ENCODE data around the gene FXYD3. TPM values are rescaled to one million over a fixed set of nuclear protein-coding genes. Genes with fewer than 3 reads are reported as not detected.

Gene FXYD3
- total and polyA plus RNA-seq, 2 experiments from 2014 or later = 0.81 TPM; not detected in 1

DNA sequence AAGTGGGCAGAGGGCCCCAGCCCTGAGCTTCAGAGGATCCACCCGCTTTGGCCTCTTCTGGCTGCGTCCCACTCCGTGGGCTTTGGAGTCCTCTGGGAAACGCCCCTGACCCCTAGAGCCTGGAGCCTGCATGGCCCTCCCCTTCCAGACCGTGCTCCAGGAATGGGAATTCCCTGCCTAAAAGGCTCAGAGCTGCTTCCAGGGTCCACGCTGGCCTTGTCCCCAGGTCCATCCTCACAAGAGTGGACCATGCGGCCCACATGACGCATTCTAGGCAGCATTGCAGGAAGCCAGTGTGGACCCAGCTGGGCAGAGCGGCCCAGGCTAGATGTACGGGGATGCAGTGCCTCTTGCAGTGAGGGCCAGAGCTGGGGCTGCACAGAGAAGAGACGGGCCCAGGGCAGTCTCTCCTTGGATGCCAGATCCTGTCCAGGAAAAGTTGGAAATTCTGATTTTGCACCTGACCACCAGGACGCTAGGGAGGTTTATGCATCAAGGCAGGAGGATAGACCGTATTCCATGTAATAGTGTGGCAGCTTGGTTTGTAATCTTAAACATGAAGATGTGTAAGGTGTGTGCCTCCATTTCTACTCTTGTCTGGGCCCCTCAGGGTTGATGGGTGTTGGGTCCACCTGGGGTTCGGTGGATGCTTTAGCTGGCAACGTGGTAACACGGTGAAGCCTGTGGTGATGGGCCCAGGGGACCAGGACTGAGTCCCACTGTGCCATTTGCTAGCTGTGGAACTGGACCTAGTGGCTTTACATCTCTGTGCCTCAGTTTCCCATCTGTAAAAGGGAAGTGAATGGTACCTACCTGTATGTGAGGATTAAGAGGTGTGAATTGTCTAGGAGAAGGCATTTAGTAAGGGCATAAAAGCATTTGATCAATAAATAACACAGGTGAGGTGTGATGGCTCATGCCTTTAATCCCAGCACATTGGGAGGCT, 14.8 kb upstream of the FXYD3 start:
- Histone ChIP-seq H3K4me1 (ENCODE audit: insufficient read depth) (no peaks in the 10 kb centered on the region; the same call in 1 of the 2 replicates), H3K4me3 (no peak overlapping the region), H3F3A (replicated peaks; ENCODE audit: low read depth) (0 out of 2 replicates have a peak, but pooled peaks cover 3% of the 10 kb centered on the region), H4K20me1 (replicated peaks; ENCODE audit: insufficient read depth) (no peaks in the 10 kb centered on the region), H3K36me3 (ENCODE audit: insufficient read depth) (no peaks in the 10 kb centered on the region), H3K4me2 (no peak overlapping the region), H3K79me2 (replicated peaks; ENCODE audit: insufficient read depth) (no peaks in the 10 kb centered on the region), H3K9me2 (ENCODE audit: insufficient read depth) (no peaks in the 10 kb centered on the region), H3K27ac (ENCODE audit: low read depth) (no peak overlapping the region), H3K27me3 (ENCODE audit: insufficient read depth) (no peaks in the 10 kb centered on the region), H2AFZ (no peak overlapping the region)
- Mint-ChIP-seq H3K36me3 (ENCODE audit: low read depth) (no peaks in the 10 kb centered on the region), H3K9me3 (no peaks in the 10 kb centered on the region; the same call in 2 of the 3 replicates), H3K27ac (no peak overlapping the region), H3K4me1 (peaks cover 4% of the 10 kb centered on the region; the same call in 2 of the 3 replicates), H3K27me3 (ENCODE audit: insufficient read depth, low read depth, poor library complexity) (peaks cover 12% of the 10 kb centered on the region), H3K4me3 (no peak overlapping the region)
- ATAC-seq (peak; percentile 20; the same call in 1 of the 3 replicates), DNase-seq (ENCODE audit: low spot score) (peak; percentile 35)
- TF ChIP-seq CREB1 (CRISPR knock-in tag; IDR thresholded peaks at IDR 0.05; ENCODE audit: low read depth) (no peak), ZNF462 (CRISPR knock-in tag; IDR thresholded peaks at IDR 0.05) (no peak), ZNF114 (CRISPR knock-in tag; IDR thresholded peaks at IDR 0.05) (no peak), EZH2phosphoT487 (IDR thresholded peaks at IDR 0.05; ENCODE audit: unreplicated experiment) (no peak), EZH2 (IDR thresholded peaks at IDR 0.05; ENCODE audit: low read depth, unreplicated experiment) (no peak), JUNB (IDR thresholded peaks at IDR 0.05; ENCODE audit: unreplicated experiment) (no peak), CTCF (conservative IDR thresholded peaks at IDR 0.05; ENCODE audit: low read depth in 2 of 2) (no peak), NANOG (IDR thresholded peaks at IDR 0.05; ENCODE audit: borderline replicate concordance) (no peak), STAT1 (IDR thresholded peaks at IDR 0.05; ENCODE audit: unreplicated experiment) (no peak), POLR2AphosphoS5 (IDR thresholded peaks at IDR 0.05; ENCODE audit: low read depth) (no peak), ZNF331 (CRISPR knock-in tag; IDR thresholded peaks at IDR 0.05; ENCODE audit: low read depth) (no peak), ETS1 (IDR thresholded peaks at IDR 0.05) (no peak)
- TF ChIP-seq, protein P1, sequence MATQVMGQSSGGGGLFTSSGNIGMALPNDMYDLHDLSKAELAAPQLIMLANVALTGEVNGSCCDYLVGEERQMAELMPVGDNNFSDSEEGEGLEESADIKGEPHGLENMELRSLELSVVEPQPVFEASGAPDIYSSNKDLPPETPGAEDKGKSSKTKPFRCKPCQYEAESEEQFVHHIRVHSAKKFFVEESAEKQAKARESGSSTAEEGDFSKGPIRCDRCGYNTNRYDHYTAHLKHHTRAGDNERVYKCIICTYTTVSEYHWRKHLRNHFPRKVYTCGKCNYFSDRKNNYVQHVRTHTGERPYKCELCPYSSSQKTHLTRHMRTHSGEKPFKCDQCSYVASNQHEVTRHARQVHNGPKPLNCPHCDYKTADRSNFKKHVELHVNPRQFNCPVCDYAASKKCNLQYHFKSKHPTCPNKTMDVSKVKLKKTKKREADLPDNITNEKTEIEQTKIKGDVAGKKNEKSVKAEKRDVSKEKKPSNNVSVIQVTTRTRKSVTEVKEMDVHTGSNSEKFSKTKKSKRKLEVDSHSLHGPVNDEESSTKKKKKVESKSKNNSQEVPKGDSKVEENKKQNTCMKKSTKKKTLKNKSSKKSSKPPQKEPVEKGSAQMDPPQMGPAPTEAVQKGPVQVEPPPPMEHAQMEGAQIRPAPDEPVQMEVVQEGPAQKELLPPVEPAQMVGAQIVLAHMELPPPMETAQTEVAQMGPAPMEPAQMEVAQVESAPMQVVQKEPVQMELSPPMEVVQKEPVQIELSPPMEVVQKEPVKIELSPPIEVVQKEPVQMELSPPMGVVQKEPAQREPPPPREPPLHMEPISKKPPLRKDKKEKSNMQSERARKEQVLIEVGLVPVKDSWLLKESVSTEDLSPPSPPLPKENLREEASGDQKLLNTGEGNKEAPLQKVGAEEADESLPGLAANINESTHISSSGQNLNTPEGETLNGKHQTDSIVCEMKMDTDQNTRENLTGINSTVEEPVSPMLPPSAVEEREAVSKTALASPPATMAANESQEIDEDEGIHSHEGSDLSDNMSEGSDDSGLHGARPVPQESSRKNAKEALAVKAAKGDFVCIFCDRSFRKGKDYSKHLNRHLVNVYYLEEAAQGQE (IDR thresholded peaks at IDR 0.05; ENCODE audit: unreplicated experiment) = no peak

Data from GM23338 (cell line).